Thoracic aorta (tissue), 2 donors: ENCODE data around the gene AHNAK2. TPM values are rescaled to one million over a fixed set of nuclear protein-coding genes. Genes with fewer than 3 reads are reported as not detected.
"Not testable (repeated sequence)": the region's sequence is repeated elsewhere in the genome, so short reads cannot be mapped to it uniquely, and the experiment has no call there.

Experiments used
- ATAC-seq: fragments of 150-250 bp; one replicate; pipeline ENCODE4 v1.8.0; 2017; ENCODE audit warnings: low read depth; ENCODE audit not compliant: insufficient number of reproducible peaks, low FRiP score
- DNase-seq: peaks from one replicate; pipeline ENCODE4 v3.0.0-alpha.2; 2020; ENCODE audit warnings: low spot score
- H3K27ac ChIP-seq, 2 donors: fragments of 200-600 bp; sonication (generic); 1 replicate in 1 of 2; 2 replicates in 1 of 2; pipeline ENCODE4 v1.5.1; 2016; ENCODE audit warnings: mild to moderate bottlenecking in 2 of 2, moderate library complexity in 2 of 2
- H3K27me3 ChIP-seq: fragments of 200-600 bp; sonication (generic); replicated peaks from 2 replicates; pipeline ENCODE4 v1.6.0; 2016; ENCODE audit warnings: mild to moderate bottlenecking; ENCODE audit not compliant: insufficient read depth
- H3K36me3 ChIP-seq: fragments of 200-600 bp; sonication (generic); one replicate; pipeline ENCODE4 v1.5.1; 2016
- H3K4me1 ChIP-seq, 2 donors: fragments of 200-600 bp; sonication (generic); 1 replicate in 1 of 2; 2 replicates in 1 of 2; pipeline versions ENCODE4 v1.5.1 to v1.6.0; 2016; ENCODE audit warnings: low read depth in 2 of 2, mild to moderate bottlenecking in 1 of 2; ENCODE audit not compliant: control insufficient read depth in 1 of 2
- H3K4me3 ChIP-seq: fragments of 200-600 bp; sonication (generic); 2 replicates; pipeline ENCODE4 v1.5.1; 2016; ENCODE audit warnings: mild to moderate bottlenecking
- H3K9me3 ChIP-seq: fragments of 200-600 bp; sonication (generic); 2 replicates; pipeline ENCODE4 v1.5.1; 2016
- CTCF ChIP-seq: fragments of 200-600 bp; sonication (generic); IDR thresholded peaks from one replicate; pipeline ENCODE4 v1.5.1; 2019; ENCODE audit warnings: antibody characterized with exemption
- total RNA-seq, 2 donors: library from RNA; depleted of rRNA; stranded (reverse); fragments of >200 nt; gene quantifications; one replicate each; pipeline versions ENCODE4 v1.1.0 to v1.2.3, GENCODE V29; 2016

Gene AHNAK2
- total RNA-seq, 2 donors from 2014 or later = 22.6 to 47.8 TPM

GRCh38 chr14:104924421-104925213 is 53.6 kb downstream of the AHNAK2 start, which contains the start of gene PLD4:
PLD4 (plus strand) TSS chr14:104924879; CDS start chr14:104927141, 2,262 bp downstream.
- DNase-seq = no peak
- H3K36me3 ChIP-seq = no peaks in the 10 kb centered on the region
- no peaks in the 10 kb centered on the region for H3K27me3 ChIP-seq
- H3K9me3 ChIP-seq = no peaks in the 10 kb centered on the region
- TF ChIP-seq CTCF = no peak
- ATAC-seq = no peak
- no peak within 1 kb of the TSS for H3K4me3 ChIP-seq
- no peak within 1 kb of the TSS for H3K27ac ChIP-seq
- no peaks in the 10 kb centered on the region for H3K4me1 ChIP-seq

GRCh38 chr14:104923640-104924420 is 54.3 kb downstream of the AHNAK2 start:
- Histone ChIP-seq H3K4me3 (no peak overlapping the region), H3K9me3 (no peaks in the 10 kb centered on the region), H3K36me3 (no peaks in the 10 kb centered on the region), H3K4me1 (no peaks in the 10 kb centered on the region), H3K27ac (no peak overlapping the region), H3K27me3 (no peaks in the 10 kb centered on the region)
- no peak for ATAC-seq
- no peak for TF ChIP-seq CTCF
- no peak for DNase-seq

- no peaks in the 10 kb centered on the region for H3K4me1 ChIP-seq
- no peak overlapping the region for H3K27ac ChIP-seq
- no peak overlapping the region for H3K4me3 ChIP-seq
- ATAC-seq (no peak), DNase-seq (no peak)
- no peak for TF ChIP-seq CTCF
- no peaks in the 10 kb centered on the region for H3K27me3 ChIP-seq
- H3K9me3 ChIP-seq = no peaks in the 10 kb centered on the region
- H3K36me3 ChIP-seq = no peaks in the 10 kb centered on the region
These were observed 58.2 kb downstream of the AHNAK2 start for GRCh38 chr14:104919993-104920315.

- H3K27me3 ChIP-seq, H3K36me3 ChIP-seq, ATAC-seq, DNase-seq, H3K27ac ChIP-seq, H3K4me1 ChIP-seq, H3K9me3 ChIP-seq, H3K4me3 ChIP-seq: not testable (repeated sequence)
These were observed 58.8 kb downstream of the AHNAK2 start for GRCh38 chr14:104919152-104919992.

GRCh38 chr14:104917993-104918392 is 60.2 kb downstream of the AHNAK2 start:
- Histone ChIP-seq H3K27ac (no peak overlapping the region), H3K9me3 (no peaks in the 10 kb centered on the region), H3K27me3 (no peaks in the 10 kb centered on the region), H3K4me1 (no peaks in the 10 kb centered on the region), H3K36me3 (no peaks in the 10 kb centered on the region), H3K4me3 (no peak overlapping the region)
- TF ChIP-seq CTCF = no peak
- no peak for DNase-seq
- no peak for ATAC-seq
